Measurements from ENCODE around the gene TEAD3. TPM values are rescaled to one million over a fixed set of nuclear protein-coding genes. Genes with fewer than 3 reads are reported as not detected.
A peak's percentile ranks its signal among the peaks of the same experiment; 100 is the strongest.

TEAD3 gene
- total and polyA plus RNA-seq, 12 donors, result 27.9 to 54.4 (median 34.4) TPM

DNA sequence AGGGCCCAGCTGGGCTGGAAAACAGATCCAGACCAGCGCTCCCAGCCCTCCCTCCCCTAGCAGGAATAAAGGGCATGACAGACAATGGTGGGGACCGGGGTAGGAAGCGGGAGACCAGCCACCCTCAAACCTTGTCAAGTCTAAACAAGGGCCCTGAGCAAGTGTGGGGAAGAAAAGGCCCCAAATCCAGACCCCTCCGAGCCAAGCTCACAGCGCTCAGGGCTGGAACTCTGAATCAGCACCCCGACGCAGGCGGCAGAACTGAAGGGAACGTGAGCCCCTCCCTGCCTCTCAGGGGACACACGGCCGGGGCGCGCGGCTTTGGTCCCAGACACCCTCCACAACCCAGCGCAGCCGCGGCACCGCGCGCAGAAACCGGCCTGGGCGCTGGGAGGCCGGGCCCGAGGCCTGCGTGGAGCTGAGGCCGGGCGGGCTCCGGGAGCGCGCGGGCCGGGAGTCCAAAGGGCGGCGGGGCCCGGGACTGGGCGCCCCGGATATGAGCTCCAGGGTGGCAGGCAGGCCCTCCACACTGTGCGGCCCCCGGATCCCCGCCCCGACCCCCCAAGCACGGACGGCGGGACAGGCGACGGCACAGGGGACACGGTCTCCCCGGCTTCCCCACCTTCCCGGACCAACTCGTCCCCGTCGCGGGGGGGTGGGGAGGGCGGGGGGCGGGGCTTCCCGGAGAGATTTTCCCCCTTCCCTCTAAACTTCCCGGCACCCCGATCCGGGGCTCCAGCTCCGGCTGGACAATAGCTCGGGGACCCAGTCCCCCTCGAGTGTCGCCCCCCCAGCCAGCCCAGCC, 641 bp downstream of the TEAD3 start:
- intact Hi-C loops (cut with DNase I), result loop anchor here in 1 of 10 donors (2.0 kb wide), 1 partner anchor 27 kb away; the partner anchor contains the start of gene RPL10A

GRCh38 chr6:35495258-35496035, 1.4 kb downstream of the TEAD3 start:
- DNase-seq (no peak), ATAC-seq (no peak)
- no peak for TF ChIP-seq CTCF (IDR thresholded peaks at IDR 0.05)
- H3K9me3 ChIP-seq, result no peaks in the 10 kb centered on the region
- H3K4me1 ChIP-seq, result peaks cover 28 to 77% (median 62%) of the 10 kb centered on the region in 9 donors
- WGBS, 2 donors, result 59 to 65% methylated on average over 9 of the region's 9 CpGs
- no peaks in the 10 kb centered on the region for H3K36me3 ChIP-seq
- peak overlapping the region; percentile 70 to 95 (median 83) for H3K4me3 ChIP-seq
- intact Hi-C loops (cut with DNase I), result loop anchor here in 1 of 10 donors (2.0 kb wide), 1 partner anchor 27 kb away; the partner anchor contains the start of gene RPL10A
- peaks cover 0 to 85% (median 5%) of the 10 kb centered on the region in 7 donors for H3K27me3 ChIP-seq
- H3K27ac ChIP-seq, result peak overlapping the region in 8 of 10 donors; percentile 89 to 98 (median 96)

More for the DNA sequence above, 641 bp downstream of the TEAD3 start:
- Histone ChIP-seq H3K27ac (peak overlapping the region; percentile 72 to 98 (median 95)), H3K9me3 (no peaks in the 10 kb centered on the region), H3K27me3 (peaks cover 0 to 88% (median 5%) of the 10 kb centered on the region in 7 donors), H3K36me3 (no peaks in the 10 kb centered on the region), H3K4me1 (peaks cover 25 to 76% (median 55%) of the 10 kb centered on the region in 9 donors), H3K4me3 (peak overlapping the region; percentile 70 to 95 (median 83))
- DNase-seq (peak; percentile 50 to 54), ATAC-seq (peak; percentile 10 to 45 (median 32))
- TF ChIP-seq CTCF (IDR thresholded peaks at IDR 0.05), result no peak
- WGBS, 2 donors, result 4 to 5% methylated on average over 59 to 63 of the region's 63 CpGs

DNA sequence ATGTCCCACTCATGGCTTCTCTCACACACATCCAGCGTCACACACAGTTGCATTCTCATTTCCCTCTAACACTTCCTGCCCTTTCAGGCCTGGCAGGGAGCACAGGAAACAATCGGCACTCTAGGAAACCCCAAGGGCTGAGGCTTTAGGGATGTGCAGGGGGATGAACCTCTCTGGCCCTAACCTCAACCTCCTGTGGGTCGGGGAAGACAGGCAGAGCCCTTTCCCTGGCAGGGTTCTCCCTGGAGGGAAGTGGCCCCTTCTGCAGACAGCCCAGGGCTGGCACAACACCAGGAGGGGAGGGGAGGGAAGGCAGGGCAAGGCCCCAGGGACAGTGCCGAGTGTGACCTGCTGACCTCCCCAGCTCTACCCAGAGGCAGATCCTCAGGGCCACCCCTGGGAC, 2.7 kb downstream of the TEAD3 start:
- intact Hi-C loops (cut with DNase I), result no loop called here
- Histone ChIP-seq H3K4me3 (peak overlapping the region in 3 of 10 donors; percentile 4 to 22 (median 17)), H3K9me3 (no peaks in the 10 kb centered on the region), H3K4me1 (peaks cover 33 to 84% (median 70%) of the 10 kb centered on the region in 9 donors), H3K27me3 (peaks cover 0 to 82% (median 5%) of the 10 kb centered on the region in 7 donors), H3K36me3 (no peaks in the 10 kb centered on the region), H3K27ac (peak overlapping the region in 6 of 10 donors; percentile 20 to 58 (median 39))
- TF ChIP-seq CTCF (IDR thresholded peaks at IDR 0.05), result no peak
- no peak for DNase-seq
- no peak for ATAC-seq
- 4 to 6% methylated on average over 4 of the region's 4 CpGs for WGBS, 2 donors

Measured in heart right ventricle (tissue), 16 donors.